Mesenchymal stem cell (in vitro differentiated cells and primary cell): ENCODE results near the gene NRG2.

Experiments used
- DNase-seq: peaks from one replicate; pipeline ENCODE4 v3.0.0-alpha.2; 2013
- H2AFZ ChIP-seq: one replicate; pipeline ENCODE4 v1.6.1; 2013; ENCODE audit warnings: low read depth, mild to moderate bottlenecking, control low read depth, inconsistent platforms, low read length, moderate library complexity
- H2AK5ac ChIP-seq: 2 replicates; pipeline ENCODE4 v1.6.1; 2013; ENCODE audit warnings: low read length, moderate library complexity, mild to moderate bottlenecking, inconsistent platforms; ENCODE audit not compliant: severe bottlenecking
- H2BK120ac ChIP-seq: one replicate; pipeline ENCODE4 v1.6.1; 2013; ENCODE audit warnings: low read depth, mild to moderate bottlenecking, inconsistent platforms, low read length, moderate library complexity
- H2BK12ac ChIP-seq, 2 experiments: one replicate each; pipeline ENCODE4 v1.6.1; 2013; ENCODE audit warnings: inconsistent platforms in 2 of 2, low read length in 2 of 2, mild to moderate bottlenecking in 2 of 2, moderate library complexity in 2 of 2, control low read depth in 1 of 2
- H2BK15ac ChIP-seq: one replicate; pipeline ENCODE4 v1.6.1; 2013; ENCODE audit warnings: mild to moderate bottlenecking, low read depth, inconsistent platforms; ENCODE audit not compliant: poor library complexity, severe bottlenecking
- H2BK5ac ChIP-seq: 2 replicates; pipeline ENCODE4 v1.6.1; 2013; ENCODE audit warnings: low read depth, mild to moderate bottlenecking, low read length, control low read depth, inconsistent platforms; ENCODE audit not compliant: poor library complexity, severe bottlenecking
- H3K14ac ChIP-seq, 2 experiments: one replicate each; pipeline ENCODE4 v1.6.1; 2013; ENCODE audit warnings: inconsistent platforms in 2 of 2, low read length in 2 of 2, control low read depth in 1 of 2, mild to moderate bottlenecking in 1 of 2, moderate library complexity in 1 of 2
- H3K18ac ChIP-seq, 2 experiments: one replicate each; pipeline ENCODE4 v1.6.1; 2013; ENCODE audit warnings: inconsistent platforms in 2 of 2, low read length in 2 of 2, control low read depth in 1 of 2, low read depth in 1 of 2, mild to moderate bottlenecking in 1 of 2
- H3K23ac ChIP-seq, 2 experiments: one replicate each; pipeline ENCODE4 v1.6.1; 2013; ENCODE audit warnings: inconsistent platforms in 2 of 2, low read length in 2 of 2, mild to moderate bottlenecking in 2 of 2, moderate library complexity in 2 of 2, control low read depth in 1 of 2
- H3K27ac ChIP-seq: 2 replicates; pipeline ENCODE4 v1.5.1; 2013; ENCODE audit warnings: mild to moderate bottlenecking, moderate library complexity, low read length, control low read depth, inconsistent platforms; ENCODE audit not compliant: poor library complexity, severe bottlenecking
- H3K27me3 ChIP-seq, 2 experiments: 2 replicates each; pipeline versions ENCODE4 v1.6.1 to v1.7.0; 2013; ENCODE audit warnings: low read length in 2 of 2, mild to moderate bottlenecking in 2 of 2, moderate library complexity in 2 of 2, control low read depth in 1 of 2, inconsistent platforms in 1 of 2; ENCODE audit not compliant: control insufficient read depth in 1 of 2, insufficient read depth in 1 of 2
- H3K36me3 ChIP-seq, 2 experiments: 2 replicates each; pipeline versions ENCODE4 v1.6.1 to v1.7.0; 2013; ENCODE audit warnings: low read length in 2 of 2, control low read depth in 1 of 2, inconsistent platforms in 1 of 2, low read depth in 1 of 2, mild to moderate bottlenecking in 1 of 2; ENCODE audit not compliant: insufficient read depth in 2 of 2, control insufficient read depth in 1 of 2
- H3K4ac ChIP-seq, 2 experiments: one replicate each; pipeline ENCODE4 v1.6.1; 2013; ENCODE audit warnings: inconsistent platforms in 2 of 2, low read length in 2 of 2, mild to moderate bottlenecking in 2 of 2, moderate library complexity in 2 of 2, control low read depth in 1 of 2, low read depth in 1 of 2
- H3K4me1 ChIP-seq: 2 replicates; pipeline ENCODE4 v1.6.1; 2013; ENCODE audit warnings: low read depth, low read length, control low read depth; ENCODE audit not compliant: control insufficient read depth, insufficient read depth
- H3K4me2 ChIP-seq: 2 replicates; pipeline ENCODE4 v1.6.1; 2013; ENCODE audit warnings: low read length, mild to moderate bottlenecking, inconsistent platforms; ENCODE audit not compliant: poor library complexity, severe bottlenecking
- H3K4me3 ChIP-seq, 2 experiments: 2 replicates each; pipeline versions ENCODE4 v1.5.1 to v1.7.0; 2013; ENCODE audit warnings: low read length in 2 of 2, mild to moderate bottlenecking in 2 of 2, control low read depth in 1 of 2, low read depth in 1 of 2; ENCODE audit not compliant: insufficient read depth in 1 of 2
- H3K79me1 ChIP-seq: replicated peaks from 2 replicates; pipeline ENCODE4 v1.6.1; 2013; ENCODE audit warnings: mild to moderate bottlenecking, control low read depth, low read length, inconsistent platforms; ENCODE audit not compliant: poor library complexity, severe bottlenecking
- H3K9ac ChIP-seq: 2 replicates; pipeline ENCODE4 v1.7.0; 2013; ENCODE audit warnings: mild to moderate bottlenecking, low read length, moderate library complexity
- H3K9me3 ChIP-seq: 2 replicates; pipeline ENCODE4 v1.7.0; 2013; ENCODE audit warnings: mild to moderate bottlenecking, low read length; ENCODE audit not compliant: control insufficient read depth
- H4K8ac ChIP-seq: one replicate; pipeline ENCODE4 v1.6.1; 2013; ENCODE audit warnings: inconsistent platforms, mild to moderate bottlenecking, low read length, moderate library complexity
- H4K91ac ChIP-seq: one replicate; pipeline ENCODE4 v1.6.1; 2013; ENCODE audit warnings: mild to moderate bottlenecking, low read length, inconsistent platforms
- WGBS: methylation state at CpG from one replicate; pipeline ENCODE4 v1.1.7; 2013; ENCODE audit warnings: mixed read lengths; 5-methylcytosine and 5-hydroxymethylcytosine counted together

NRG2 gene

GRCh38 chr5:139914218-139914807 lies 128.8 kb downstream of the NRG2 start:
- Histone ChIP-seq H2AFZ (no peak overlapping the region), H3K4me3 (no peak overlapping the region), H3K9me3 (no peaks in the 10 kb centered on the region), H3K23ac (no peak overlapping the region), H3K27me3 (peaks cover 13 to 64% of the 10 kb centered on the region in 2 experiments), H3K4me1 (no peaks in the 10 kb centered on the region), H3K27ac (no peak overlapping the region), H3K4me2 (no peak overlapping the region), H2AK5ac (no peak overlapping the region), H3K4ac (no peak overlapping the region), H2BK120ac (no peak overlapping the region), H3K14ac (no peak overlapping the region), H3K9ac (no peak overlapping the region), H3K36me3 (no peaks in the 10 kb centered on the region), H2BK12ac (no peak overlapping the region), H3K18ac (no peak overlapping the region), H4K91ac (no peak overlapping the region), H2BK5ac (no peak overlapping the region), H3K79me1 (no peaks in the 10 kb centered on the region), H2BK15ac (no peak overlapping the region), H4K8ac (no peak overlapping the region)
- 74% methylated on average over 7 of the region's 7 CpGs for WGBS
- no peak for DNase-seq

- H2BK15ac ChIP-seq = no peak overlapping the region
- H3K9ac ChIP-seq = no peak overlapping the region
- H2AK5ac ChIP-seq = no peak overlapping the region
- H3K14ac ChIP-seq = no peak overlapping the region
- H3K36me3 ChIP-seq = no peaks in the 10 kb centered on the region
- no peak overlapping the region for H3K23ac ChIP-seq
- no peak overlapping the region for H3K4me3 ChIP-seq
- H3K79me1 ChIP-seq = no peaks in the 10 kb centered on the region
- H3K9me3 ChIP-seq = no peaks in the 10 kb centered on the region
- peaks cover 13 to 69% of the 10 kb centered on the region in 2 experiments for H3K27me3 ChIP-seq
- H3K4me1 ChIP-seq = no peaks in the 10 kb centered on the region
- H2BK12ac ChIP-seq = no peak overlapping the region
- no peak overlapping the region for H3K18ac ChIP-seq
- H2BK5ac ChIP-seq = no peak overlapping the region
- no peak overlapping the region for H3K27ac ChIP-seq
- H4K8ac ChIP-seq = no peak overlapping the region
- DNase-seq = no peak
- H2BK120ac ChIP-seq = no peak overlapping the region
- H3K4ac ChIP-seq = no peak overlapping the region
- H3K4me2 ChIP-seq = no peak overlapping the region
- H4K91ac ChIP-seq = no peak overlapping the region
- 91% methylated on average over 4 of the region's 4 CpGs for WGBS
- H2AFZ ChIP-seq = no peak overlapping the region
These were observed 130.3 kb downstream of the NRG2 start for GRCh38 chr5:139912804-139913203.

DNA sequence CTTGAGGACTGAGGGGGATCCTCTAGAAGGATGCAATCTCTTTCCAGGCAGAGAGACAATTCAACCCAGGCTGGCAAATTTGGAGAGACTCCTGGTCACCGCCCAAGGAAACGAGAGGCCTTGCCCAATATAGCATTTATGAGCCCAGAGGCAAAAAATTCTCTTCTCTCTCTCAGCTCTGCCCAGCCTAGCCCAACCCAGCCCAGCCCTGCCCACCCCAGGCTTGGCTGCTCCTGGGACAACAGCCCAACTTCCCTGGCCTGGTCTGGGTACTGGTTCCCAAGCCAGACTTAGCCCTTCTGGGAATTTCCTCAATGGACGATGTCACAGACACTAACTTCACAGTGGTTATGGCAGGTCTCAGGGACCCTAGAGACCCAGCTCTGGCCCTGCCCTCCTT lies 130.9 kb downstream of the NRG2 start:
- Histone ChIP-seq H3K18ac (no peak overlapping the region), H4K91ac (no peak overlapping the region), H3K23ac (no peak overlapping the region), H2AFZ (no peak overlapping the region), H4K8ac (no peak overlapping the region), H3K36me3 (no peaks in the 10 kb centered on the region), H3K4me2 (no peak overlapping the region), H3K4me3 (no peak overlapping the region), H3K27me3 (peaks cover 13 to 76% of the 10 kb centered on the region in 2 experiments), H3K14ac (no peak overlapping the region), H2BK5ac (no peak overlapping the region), H2BK12ac (no peak overlapping the region), H2BK15ac (no peak overlapping the region), H3K79me1 (no peaks in the 10 kb centered on the region), H3K4ac (no peak overlapping the region), H3K27ac (no peak overlapping the region), H2AK5ac (no peak overlapping the region), H2BK120ac (no peak overlapping the region), H3K9me3 (no peaks in the 10 kb centered on the region), H3K9ac (no peak overlapping the region), H3K4me1 (no peaks in the 10 kb centered on the region)
- no peak for DNase-seq
- WGBS = 98% methylated on average over 3 of the region's 3 CpGs

GRCh38 chr5:139911425-139912120 lies 131.5 kb downstream of the NRG2 start:
- WGBS = 91% methylated on average over 3 of the region's 4 CpGs
- Histone ChIP-seq H2AFZ (no peak overlapping the region), H2BK120ac (no peak overlapping the region), H4K91ac (no peak overlapping the region), H2BK12ac (no peak overlapping the region), H3K4ac (no peak overlapping the region), H3K79me1 (no peaks in the 10 kb centered on the region), H3K23ac (no peak overlapping the region), H2BK15ac (no peak overlapping the region), H3K4me3 (no peak overlapping the region), H2BK5ac (no peak overlapping the region), H3K27ac (no peak overlapping the region), H3K18ac (no peak overlapping the region), H3K14ac (no peak overlapping the region), H3K36me3 (no peaks in the 10 kb centered on the region), H4K8ac (no peak overlapping the region), H3K4me1 (no peaks in the 10 kb centered on the region), H3K9ac (no peak overlapping the region), H2AK5ac (no peak overlapping the region), H3K4me2 (no peak overlapping the region), H3K27me3 (peaks cover 13 to 82% of the 10 kb centered on the region in 2 experiments), H3K9me3 (no peaks in the 10 kb centered on the region)
- no peak for DNase-seq
